ENCODE results near the gene RASSF8. TPM values are rescaled to one million over a fixed set of nuclear protein-coding genes. Genes with fewer than 3 reads are reported as not detected.

RASSF8 gene
- total RNA-seq, 1 donor from 2014 or later: 39.5 TPM

DNA sequence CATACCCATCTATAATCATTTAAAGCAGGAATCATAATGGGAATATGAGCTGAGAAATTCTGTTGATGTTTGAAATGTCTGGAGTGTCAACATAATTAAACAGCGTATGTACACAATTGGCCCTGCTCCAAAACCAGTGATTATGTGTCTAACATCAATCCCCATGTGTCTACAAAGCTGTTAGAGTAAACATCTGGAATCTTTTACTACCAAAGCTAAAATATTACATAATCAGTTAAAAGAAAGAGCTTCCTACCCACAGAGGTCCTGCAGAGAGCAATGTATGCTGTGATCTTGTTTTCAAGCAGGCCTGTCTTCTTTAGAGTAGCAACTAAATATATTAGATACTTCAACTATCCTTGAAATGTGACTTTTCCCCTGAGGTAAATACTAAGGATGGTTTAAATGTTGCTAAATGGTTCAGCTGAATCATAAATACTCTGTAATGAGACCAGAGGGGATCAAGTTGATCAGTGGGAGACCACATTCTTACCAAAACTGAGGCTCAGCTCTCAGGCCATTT lies 74.3 kb downstream of the RASSF8 start:
- Histone ChIP-seq H3K4me2 (ENCODE audit: low read length) (no peak overlapping the region), H3K27me3 (ENCODE audit: insufficient read depth, low read length) (no peaks in the 10 kb centered on the region), H3K27ac (ENCODE audit: low read depth, low read length) (no peak overlapping the region), H3K36me3 (ENCODE audit: insufficient read depth, low read length) (no peaks in the 10 kb centered on the region), H3K4me3 (ENCODE audit: insufficient read depth, low read depth, low read length) (no peak overlapping the region), H3K4me1 (ENCODE audit: insufficient read depth, low read length) (no peaks in the 10 kb centered on the region), H4K20me1 (ENCODE audit: insufficient read depth, low read length) (peaks cover 34% of the 10 kb centered on the region), H3K9ac (ENCODE audit: low read length) (no peak overlapping the region), H3K9me3 (ENCODE audit: insufficient read depth, low read depth, low read length) (no peaks in the 10 kb centered on the region), H2AFZ (ENCODE audit: low read depth, low read length) (no peak overlapping the region), H3K79me2 (ENCODE audit: insufficient read depth, low read length) (peaks cover 82% of the 10 kb centered on the region)
- FAIRE-seq (peak; percentile 32), DNase-seq (ENCODE audit: low read depth) (peak; percentile 50)
- Mint-ChIP-seq H3K36me3 (ENCODE audit: low read depth, unreplicated experiment) (no peaks in the 10 kb centered on the region), H3K4me3 (ENCODE audit: unreplicated experiment) (no peak overlapping the region), H3K27me3 (ENCODE audit: low read depth, unreplicated experiment) (no peaks in the 10 kb centered on the region), H3K27ac (ENCODE audit: unreplicated experiment) (no peak overlapping the region), H3K4me1 (ENCODE audit: low read depth, unreplicated experiment) (peaks cover 7% of the 10 kb centered on the region), H3K9me3 (ENCODE audit: unreplicated experiment) (no peaks in the 10 kb centered on the region)
- no peak for TF ChIP-seq EZH2 (IDR thresholded peaks at IDR 0.05; ENCODE audit: insufficient read depth, low read length)
- TF ChIP-seq, protein P1, sequence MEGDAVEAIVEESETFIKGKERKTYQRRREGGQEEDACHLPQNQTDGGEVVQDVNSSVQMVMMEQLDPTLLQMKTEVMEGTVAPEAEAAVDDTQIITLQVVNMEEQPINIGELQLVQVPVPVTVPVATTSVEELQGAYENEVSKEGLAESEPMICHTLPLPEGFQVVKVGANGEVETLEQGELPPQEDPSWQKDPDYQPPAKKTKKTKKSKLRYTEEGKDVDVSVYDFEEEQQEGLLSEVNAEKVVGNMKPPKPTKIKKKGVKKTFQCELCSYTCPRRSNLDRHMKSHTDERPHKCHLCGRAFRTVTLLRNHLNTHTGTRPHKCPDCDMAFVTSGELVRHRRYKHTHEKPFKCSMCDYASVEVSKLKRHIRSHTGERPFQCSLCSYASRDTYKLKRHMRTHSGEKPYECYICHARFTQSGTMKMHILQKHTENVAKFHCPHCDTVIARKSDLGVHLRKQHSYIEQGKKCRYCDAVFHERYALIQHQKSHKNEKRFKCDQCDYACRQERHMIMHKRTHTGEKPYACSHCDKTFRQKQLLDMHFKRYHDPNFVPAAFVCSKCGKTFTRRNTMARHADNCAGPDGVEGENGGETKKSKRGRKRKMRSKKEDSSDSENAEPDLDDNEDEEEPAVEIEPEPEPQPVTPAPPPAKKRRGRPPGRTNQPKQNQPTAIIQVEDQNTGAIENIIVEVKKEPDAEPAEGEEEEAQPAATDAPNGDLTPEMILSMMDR (IDR thresholded peaks at IDR 0.05; ENCODE audit: insufficient read depth, low read depth, low read length): no peak

DNA sequence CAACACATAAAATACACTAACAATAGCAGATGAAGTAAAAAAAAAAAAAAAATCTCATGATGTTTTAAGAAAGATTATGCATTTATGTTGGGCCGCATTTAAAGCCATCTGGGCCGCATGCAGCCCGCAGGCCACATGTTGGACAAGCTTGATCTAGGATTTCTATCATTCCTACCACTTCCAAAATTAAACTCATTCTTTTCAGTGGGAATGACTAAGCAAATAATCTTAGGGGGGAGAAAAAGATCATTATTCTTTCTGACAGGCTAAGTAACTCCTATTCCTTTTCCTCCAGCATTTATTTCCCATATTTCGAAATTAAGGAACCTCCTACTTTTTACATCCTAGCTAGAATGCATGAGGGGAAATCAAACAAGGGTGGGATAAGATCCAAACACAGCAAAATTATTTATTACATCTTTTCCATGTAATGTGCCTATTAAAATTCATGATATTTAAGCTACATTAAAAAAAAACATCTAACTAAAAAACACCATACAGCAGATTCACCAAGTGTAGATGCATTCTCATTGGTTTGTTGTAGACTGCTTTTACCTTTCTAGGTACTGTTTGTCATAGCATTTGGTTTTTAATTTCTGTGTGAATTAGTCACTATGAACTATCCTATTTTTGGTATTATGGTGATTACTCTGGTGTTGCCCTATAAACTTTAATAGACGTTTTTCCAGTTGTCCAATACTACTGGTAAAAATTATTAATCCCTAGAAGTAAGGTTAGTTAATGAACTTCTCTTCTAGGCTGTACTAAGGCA lies 76.1 kb downstream of the RASSF8 start:
- TF ChIP-seq, protein P1 (IDR thresholded peaks at IDR 0.05; ENCODE audit: insufficient read depth, low read depth, low read length): no peak
- TF ChIP-seq EZH2 (IDR thresholded peaks at IDR 0.05; ENCODE audit: insufficient read depth, low read length): no peak
- Histone ChIP-seq H3K36me3 (ENCODE audit: insufficient read depth, low read length) (no peaks in the 10 kb centered on the region), H3K27ac (ENCODE audit: low read depth, low read length) (no peak overlapping the region), H4K20me1 (ENCODE audit: insufficient read depth, low read length) (peaks cover 39% of the 10 kb centered on the region), H2AFZ (ENCODE audit: low read depth, low read length) (no peak overlapping the region), H3K4me3 (ENCODE audit: insufficient read depth, low read depth, low read length) (no peak overlapping the region), H3K79me2 (ENCODE audit: insufficient read depth, low read length) (peaks cover 92% of the 10 kb centered on the region), H3K27me3 (ENCODE audit: insufficient read depth, low read length) (no peaks in the 10 kb centered on the region), H3K4me1 (ENCODE audit: insufficient read depth, low read length) (no peaks in the 10 kb centered on the region), H3K4me2 (ENCODE audit: low read length) (no peak overlapping the region), H3K9me3 (ENCODE audit: insufficient read depth, low read depth, low read length) (no peaks in the 10 kb centered on the region), H3K9ac (ENCODE audit: low read length) (no peak overlapping the region)
- DNase-seq (ENCODE audit: low read depth) (peak; percentile 93), FAIRE-seq (peak; percentile 5)
- no peak overlapping the region for H3K4me3 Mint-ChIP-seq (ENCODE audit: unreplicated experiment)
- no peaks in the 10 kb centered on the region for H3K36me3 Mint-ChIP-seq (ENCODE audit: low read depth, unreplicated experiment)
- H3K27me3 Mint-ChIP-seq (ENCODE audit: low read depth, unreplicated experiment): no peaks in the 10 kb centered on the region
- H3K27ac Mint-ChIP-seq (ENCODE audit: unreplicated experiment): no peak overlapping the region
- peaks cover 5% of the 10 kb centered on the region for H3K4me1 Mint-ChIP-seq (ENCODE audit: low read depth, unreplicated experiment)
- H3K9me3 Mint-ChIP-seq (ENCODE audit: unreplicated experiment): no peaks in the 10 kb centered on the region

DNA sequence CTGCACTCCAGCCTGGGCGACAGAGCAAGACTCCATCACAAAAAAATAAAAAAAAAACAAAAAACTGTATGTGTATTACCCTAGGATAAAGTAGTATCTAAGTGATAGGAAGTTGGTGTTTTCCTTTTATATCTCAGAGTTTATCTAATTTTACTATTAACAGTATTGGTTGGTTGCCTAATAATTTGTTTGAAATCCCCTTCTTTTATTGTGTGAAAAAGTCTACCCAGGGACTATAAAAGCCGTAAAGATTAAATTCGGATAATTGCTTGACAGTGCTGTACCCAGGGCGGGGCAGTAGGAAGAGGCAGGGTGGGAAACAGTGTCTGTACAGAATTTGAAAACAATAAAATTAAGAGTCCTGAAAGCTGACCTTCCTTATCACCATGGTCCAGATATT lies 78.4 kb downstream of the RASSF8 start:
- no peak overlapping the region for H3K9ac ChIP-seq (ENCODE audit: low read length)
- H3K36me3 ChIP-seq (ENCODE audit: insufficient read depth, low read length): no peaks in the 10 kb centered on the region
- no peaks in the 10 kb centered on the region for H3K27me3 Mint-ChIP-seq (ENCODE audit: low read depth, unreplicated experiment)
- TF ChIP-seq EZH2 (IDR thresholded peaks at IDR 0.05; ENCODE audit: insufficient read depth, low read length): no peak
- TF ChIP-seq, protein P1 (IDR thresholded peaks at IDR 0.05; ENCODE audit: insufficient read depth, low read depth, low read length): no peak
- H2AFZ ChIP-seq (ENCODE audit: low read depth, low read length): no peak overlapping the region
- H3K4me2 ChIP-seq (ENCODE audit: low read length): no peak overlapping the region
- no peaks in the 10 kb centered on the region for H3K9me3 ChIP-seq (ENCODE audit: insufficient read depth, low read depth, low read length)
- no peaks in the 10 kb centered on the region for H3K36me3 Mint-ChIP-seq (ENCODE audit: low read depth, unreplicated experiment)
- no peak overlapping the region for H3K27ac ChIP-seq (ENCODE audit: low read depth, low read length)
- H3K4me1 ChIP-seq (ENCODE audit: insufficient read depth, low read length): peaks cover 2% of the 10 kb centered on the region
- H3K4me3 Mint-ChIP-seq (ENCODE audit: unreplicated experiment): no peak overlapping the region
- no peak overlapping the region for H3K4me3 ChIP-seq (ENCODE audit: insufficient read depth, low read depth, low read length)
- H3K4me1 Mint-ChIP-seq (ENCODE audit: low read depth, unreplicated experiment): peaks cover 5% of the 10 kb centered on the region
- no peak overlapping the region for H3K27ac Mint-ChIP-seq (ENCODE audit: unreplicated experiment)
- DNase-seq (ENCODE audit: low read depth) (no peak), FAIRE-seq (no peak)
- no peaks in the 10 kb centered on the region for H3K9me3 Mint-ChIP-seq (ENCODE audit: unreplicated experiment)
- peaks cover 31% of the 10 kb centered on the region for H4K20me1 ChIP-seq (ENCODE audit: insufficient read depth, low read length)
- no peaks in the 10 kb centered on the region for H3K27me3 ChIP-seq (ENCODE audit: insufficient read depth, low read length)
- peaks cover 90% of the 10 kb centered on the region for H3K79me2 ChIP-seq (ENCODE audit: insufficient read depth, low read length)
